SK-N-SH treated with all-trans-retinoic acid at 6 μM for 48 hours (cell line): ENCODE data around the gene ZG16.

Experiments
- CSDC2 ChIP-seq: fragments of 250-450 bp; sonication (Bioruptor Pico); IDR thresholded peaks from 2 replicates; pipeline ENCODE4 v1.5.0; 2020; ENCODE audit warnings: mild to moderate bottlenecking, moderate library complexity
- ESRRG ChIP-seq: fragments of 250-450 bp; sonication (Bioruptor Pico); IDR thresholded peaks from 2 replicates; pipeline ENCODE4 v1.6.1; 2021; ENCODE audit warnings: mild to moderate bottlenecking
- ZFP3 ChIP-seq: fragments of 250-450 bp; sonication (Bioruptor Pico); IDR thresholded peaks from 2 replicates; pipeline ENCODE4 v1.5.0; 2020; ENCODE audit warnings: mild to moderate bottlenecking, moderate library complexity
- TF ChIP-seq, protein P1 (sequence below): fragments of 250-450 bp; sonication (Bioruptor Pico); IDR thresholded peaks from 2 replicates; pipeline ENCODE4 v1.8.0; 2021; ENCODE audit warnings: low read depth, mild to moderate bottlenecking, moderate library complexity, borderline replicate concordance
- TF ChIP-seq, protein P2 (sequence below): fragments of 250-450 bp; sonication (Bioruptor Pico); IDR thresholded peaks from 2 replicates; pipeline ENCODE4 v1.5.1; 2021; ENCODE audit warnings: mild to moderate bottlenecking, moderate library complexity
- TF ChIP-seq, protein P3 (sequence below): fragments of 250-450 bp; sonication (Bioruptor Pico); IDR thresholded peaks from 2 replicates; pipeline ENCODE4 v1.8.0; 2020; ENCODE audit warnings: mild to moderate bottlenecking, moderate library complexity, borderline replicate concordance

DNA sequence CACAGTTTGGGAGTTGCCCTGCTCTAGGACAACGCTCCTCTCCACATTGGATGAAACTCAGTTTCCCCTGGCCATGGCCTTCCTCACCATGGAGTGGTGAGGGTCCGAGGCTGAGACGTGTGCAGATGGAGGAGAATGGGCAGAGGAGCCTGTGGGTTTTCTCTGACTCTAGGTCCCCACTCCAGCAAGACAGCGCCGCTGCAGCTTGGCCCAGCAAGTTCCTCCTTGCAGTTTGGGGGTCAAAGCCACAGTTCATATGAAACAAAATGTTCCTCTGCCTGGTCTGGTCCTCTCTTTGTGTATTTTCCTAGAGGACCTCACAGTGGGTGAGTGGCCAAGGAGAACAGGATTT lies 34.6 kb upstream of the ZG16 start:
- TF ChIP-seq ZFP3 (no peak), ESRRG (CRISPR knock-in tag) (no peak), CSDC2 (CRISPR knock-in tag) (no peak)
- TF ChIP-seq, protein P1, sequence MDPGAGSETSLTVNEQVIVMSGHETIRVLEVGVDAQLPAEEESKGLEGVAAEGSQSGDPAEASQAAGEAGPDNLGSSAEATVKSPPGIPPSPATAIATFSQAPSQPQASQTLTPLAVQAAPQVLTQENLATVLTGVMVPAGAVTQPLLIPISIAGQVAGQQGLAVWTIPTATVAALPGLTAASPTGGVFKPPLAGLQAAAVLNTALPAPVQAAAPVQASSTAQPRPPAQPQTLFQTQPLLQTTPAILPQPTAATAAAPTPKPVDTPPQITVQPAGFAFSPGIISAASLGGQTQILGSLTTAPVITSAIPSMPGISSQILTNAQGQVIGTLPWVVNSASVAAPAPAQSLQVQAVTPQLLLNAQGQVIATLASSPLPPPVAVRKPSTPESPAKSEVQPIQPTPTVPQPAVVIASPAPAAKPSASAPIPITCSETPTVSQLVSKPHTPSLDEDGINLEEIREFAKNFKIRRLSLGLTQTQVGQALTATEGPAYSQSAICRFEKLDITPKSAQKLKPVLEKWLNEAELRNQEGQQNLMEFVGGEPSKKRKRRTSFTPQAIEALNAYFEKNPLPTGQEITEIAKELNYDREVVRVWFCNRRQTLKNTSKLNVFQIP (CRISPR knock-in tag) = no peak
- TF ChIP-seq, protein P2, sequence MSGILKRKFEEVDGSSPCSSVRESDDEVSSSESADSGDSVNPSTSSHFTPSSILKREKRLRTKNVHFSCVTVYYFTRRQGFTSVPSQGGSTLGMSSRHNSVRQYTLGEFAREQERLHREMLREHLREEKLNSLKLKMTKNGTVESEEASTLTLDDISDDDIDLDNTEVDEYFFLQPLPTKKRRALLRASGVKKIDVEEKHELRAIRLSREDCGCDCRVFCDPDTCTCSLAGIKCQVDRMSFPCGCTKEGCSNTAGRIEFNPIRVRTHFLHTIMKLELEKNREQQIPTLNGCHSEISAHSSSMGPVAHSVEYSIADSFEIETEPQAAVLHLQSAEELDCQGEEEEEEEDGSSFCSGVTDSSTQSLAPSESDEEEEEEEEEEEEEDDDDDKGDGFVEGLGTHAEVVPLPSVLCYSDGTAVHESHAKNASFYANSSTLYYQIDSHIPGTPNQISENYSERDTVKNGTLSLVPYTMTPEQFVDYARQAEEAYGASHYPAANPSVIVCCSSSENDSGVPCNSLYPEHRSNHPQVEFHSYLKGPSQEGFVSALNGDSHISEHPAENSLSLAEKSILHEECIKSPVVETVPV (CRISPR knock-in tag) = no peak
- TF ChIP-seq, protein P3, sequence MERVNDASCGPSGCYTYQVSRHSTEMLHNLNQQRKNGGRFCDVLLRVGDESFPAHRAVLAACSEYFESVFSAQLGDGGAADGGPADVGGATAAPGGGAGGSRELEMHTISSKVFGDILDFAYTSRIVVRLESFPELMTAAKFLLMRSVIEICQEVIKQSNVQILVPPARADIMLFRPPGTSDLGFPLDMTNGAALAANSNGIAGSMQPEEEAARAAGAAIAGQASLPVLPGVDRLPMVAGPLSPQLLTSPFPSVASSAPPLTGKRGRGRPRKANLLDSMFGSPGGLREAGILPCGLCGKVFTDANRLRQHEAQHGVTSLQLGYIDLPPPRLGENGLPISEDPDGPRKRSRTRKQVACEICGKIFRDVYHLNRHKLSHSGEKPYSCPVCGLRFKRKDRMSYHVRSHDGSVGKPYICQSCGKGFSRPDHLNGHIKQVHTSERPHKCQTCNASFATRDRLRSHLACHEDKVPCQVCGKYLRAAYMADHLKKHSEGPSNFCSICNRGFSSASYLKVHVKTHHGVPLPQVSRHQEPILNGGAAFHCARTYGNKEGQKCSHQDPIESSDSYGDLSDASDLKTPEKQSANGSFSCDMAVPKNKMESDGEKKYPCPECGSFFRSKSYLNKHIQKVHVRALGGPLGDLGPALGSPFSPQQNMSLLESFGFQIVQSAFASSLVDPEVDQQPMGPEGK = no peak
